GM21381 (cell line): ENCODE data around the gene ENO2.
A peak's percentile ranks its signal among the peaks of the same experiment; 100 is the strongest.
"Not testable (repeated sequence)": the region's sequence is repeated elsewhere in the genome, so short reads cannot be mapped to it uniquely, and the experiment has no call there.

Source experiments
- ATAC-seq: cut with Tn5 transposase; IDR thresholded peaks from one replicate; pipeline ENCODE4 v1.9.1; 2021; ENCODE audit warnings: mild to moderate bottlenecking, moderate library complexity; ENCODE audit not compliant: unreplicated experiment

Gene ENO2

GRCh38 chr12:6914246-6914946 lies at the start of gene ENO2:
ENO2 (plus strand) TSS chr12:6914580; CDS start chr12:6915833, 1,253 bp downstream.
- peak; percentile 77 for ATAC-seq

DNA sequence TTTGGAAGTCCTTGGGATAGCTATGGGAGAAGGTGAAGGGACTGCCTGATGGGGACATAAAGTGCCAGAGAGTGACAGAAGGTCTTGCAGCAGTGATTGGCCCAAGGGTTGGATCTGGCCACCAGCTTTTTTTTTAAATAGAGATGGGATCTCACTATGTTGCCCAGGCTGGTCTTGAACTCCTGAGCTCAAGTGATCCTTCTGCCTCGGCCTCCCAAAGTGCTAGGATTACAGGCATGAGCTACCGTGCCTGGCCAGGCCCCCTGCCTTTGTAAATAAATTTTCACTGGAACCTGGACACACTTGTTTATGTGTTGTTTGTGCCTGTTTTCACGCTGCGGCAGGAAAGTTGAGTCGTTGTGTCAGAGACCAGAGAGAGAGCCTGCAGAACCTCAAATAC lies 49.1 kb upstream of the ENO2 start:
- ATAC-seq = not testable (repeated sequence)

- no peak for ATAC-seq
These were observed 48.0 kb upstream of the ENO2 start for GRCh38 chr12:6866163-6866919.

- ATAC-seq = peak; percentile 5
These were observed 47.4 kb upstream of the ENO2 start for GRCh38 chr12:6866920-6867412.

DNA sequence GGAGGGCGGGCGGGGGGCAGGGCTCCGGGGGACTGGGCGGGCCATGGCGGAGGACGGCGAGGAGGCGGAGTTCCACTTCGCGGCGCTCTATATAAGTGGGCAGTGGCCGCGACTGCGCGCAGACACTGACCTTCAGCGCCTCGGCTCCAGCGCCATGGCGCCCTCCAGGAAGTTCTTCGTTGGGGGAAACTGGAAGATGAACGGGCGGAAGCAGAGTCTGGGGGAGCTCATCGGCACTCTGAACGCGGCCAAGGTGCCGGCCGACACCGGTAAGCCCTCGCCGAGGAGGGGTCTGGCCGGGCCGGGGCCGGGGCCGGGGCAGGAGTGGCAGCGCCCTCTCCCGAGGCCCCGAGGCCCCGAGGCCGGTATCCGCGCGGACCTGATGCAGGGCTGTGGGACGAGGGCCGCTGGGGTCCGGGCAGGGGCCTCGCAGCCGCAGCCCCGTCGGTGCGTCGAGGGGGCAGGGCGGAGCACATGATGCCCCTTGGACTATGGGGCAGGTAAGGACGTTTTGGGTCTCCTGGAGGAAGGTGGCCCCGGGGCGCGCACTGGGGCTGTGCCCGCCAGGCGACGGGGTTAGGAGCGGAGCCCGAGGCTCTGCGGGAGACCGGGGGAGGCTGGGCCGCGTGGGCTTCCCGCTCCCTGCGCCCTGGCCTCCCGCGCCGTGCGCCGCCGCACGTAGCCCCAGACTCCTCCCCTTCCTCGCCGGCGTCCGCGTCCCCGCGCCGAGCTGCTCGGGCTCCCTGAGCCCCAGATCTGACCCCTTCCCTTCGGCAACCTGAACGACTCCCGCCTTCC lies 46.8 kb upstream of the ENO2 start, which contains the start of gene TPI1:
Gene TPI1 (plus strand): TSS at position 119 of the 798 bp plus-strand sequence. CDS start 36 bp downstream, at position 155.
- ATAC-seq = peak; percentile 57

DNA sequence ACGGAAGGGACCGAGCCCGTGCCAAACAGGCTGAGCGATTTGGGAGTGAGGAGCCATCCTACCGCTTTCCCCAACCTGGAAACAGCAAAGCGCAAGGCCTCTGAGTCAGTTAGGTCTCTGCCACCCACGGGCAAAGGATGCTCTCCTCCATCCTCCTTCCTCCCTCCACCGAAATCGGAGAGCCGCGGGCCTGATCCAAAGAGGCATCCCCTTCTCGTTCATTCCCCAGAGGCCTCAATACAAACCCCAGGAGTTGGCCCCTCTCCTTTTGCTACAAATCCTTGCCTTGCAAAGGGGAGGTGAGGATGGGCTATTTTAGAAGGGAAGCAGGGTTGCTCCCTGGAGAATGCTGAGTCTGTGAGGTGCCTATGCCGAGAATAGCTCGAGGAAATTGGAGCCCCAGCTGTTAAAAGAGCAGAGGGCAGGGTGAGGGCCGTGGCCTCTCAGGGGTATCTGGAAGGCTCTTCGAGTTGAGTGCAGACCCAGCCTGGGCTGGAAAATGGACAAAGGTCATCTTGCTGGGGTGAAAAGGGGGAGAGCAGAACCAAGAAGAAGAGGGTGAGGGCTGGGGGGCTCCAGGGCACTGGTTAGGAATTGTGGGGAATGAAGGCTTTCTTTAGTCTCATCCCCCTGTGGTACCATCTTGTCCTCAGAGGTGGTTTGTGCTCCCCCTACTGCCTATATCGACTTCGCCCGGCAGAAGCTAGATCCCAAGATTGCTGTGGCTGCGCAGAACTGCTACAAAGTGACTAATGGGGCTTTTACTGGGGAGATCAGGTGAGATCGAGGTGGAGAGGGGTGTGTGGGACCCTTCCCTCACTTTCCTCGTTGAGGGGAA lies 46.0 kb upstream of the ENO2 start:
- no peak for ATAC-seq

DNA sequence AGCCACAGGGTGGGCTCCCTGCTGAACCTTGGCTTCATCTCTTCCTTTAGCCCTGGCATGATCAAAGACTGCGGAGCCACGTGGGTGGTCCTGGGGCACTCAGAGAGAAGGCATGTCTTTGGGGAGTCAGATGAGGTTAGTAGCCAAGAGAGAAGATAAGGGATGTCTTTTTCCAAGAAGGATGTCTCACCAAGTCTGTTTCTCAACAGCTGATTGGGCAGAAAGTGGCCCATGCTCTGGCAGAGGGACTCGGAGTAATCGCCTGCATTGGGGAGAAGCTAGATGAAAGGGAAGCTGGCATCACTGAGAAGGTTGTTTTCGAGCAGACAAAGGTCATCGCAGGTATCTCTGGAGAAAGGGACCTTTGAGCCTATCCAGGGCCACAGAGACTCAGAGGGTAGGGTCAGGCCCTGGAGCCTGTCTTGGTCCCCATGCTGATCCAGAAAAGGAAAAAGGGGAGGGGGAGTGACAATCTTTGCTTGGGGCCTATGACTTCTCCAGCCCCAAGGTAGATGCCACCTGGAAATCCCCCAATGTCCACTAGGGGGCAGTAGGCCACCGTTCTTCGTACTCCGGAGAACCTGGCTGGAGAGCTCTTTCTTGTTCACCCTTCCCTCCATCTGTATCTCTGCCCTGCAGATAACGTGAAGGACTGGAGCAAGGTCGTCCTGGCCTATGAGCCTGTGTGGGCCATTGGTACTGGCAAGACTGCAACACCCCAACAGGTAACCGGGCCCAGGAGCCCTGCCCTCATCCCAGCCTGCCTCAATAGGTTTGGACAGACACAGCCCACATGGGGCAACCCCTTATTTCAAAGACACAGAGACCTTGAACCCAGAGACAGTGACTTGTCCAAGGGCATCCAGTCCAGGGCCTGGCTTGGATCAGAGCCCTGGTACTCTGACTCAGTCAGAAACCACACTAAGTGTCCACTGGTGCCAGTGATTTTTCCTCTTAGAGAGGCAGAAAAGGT lies 45.0 kb upstream of the ENO2 start:
- no peak for ATAC-seq

- not testable (repeated sequence) for ATAC-seq
These were observed 44.1 kb upstream of the ENO2 start for GRCh38 chr12:6870304-6870703.

DNA sequence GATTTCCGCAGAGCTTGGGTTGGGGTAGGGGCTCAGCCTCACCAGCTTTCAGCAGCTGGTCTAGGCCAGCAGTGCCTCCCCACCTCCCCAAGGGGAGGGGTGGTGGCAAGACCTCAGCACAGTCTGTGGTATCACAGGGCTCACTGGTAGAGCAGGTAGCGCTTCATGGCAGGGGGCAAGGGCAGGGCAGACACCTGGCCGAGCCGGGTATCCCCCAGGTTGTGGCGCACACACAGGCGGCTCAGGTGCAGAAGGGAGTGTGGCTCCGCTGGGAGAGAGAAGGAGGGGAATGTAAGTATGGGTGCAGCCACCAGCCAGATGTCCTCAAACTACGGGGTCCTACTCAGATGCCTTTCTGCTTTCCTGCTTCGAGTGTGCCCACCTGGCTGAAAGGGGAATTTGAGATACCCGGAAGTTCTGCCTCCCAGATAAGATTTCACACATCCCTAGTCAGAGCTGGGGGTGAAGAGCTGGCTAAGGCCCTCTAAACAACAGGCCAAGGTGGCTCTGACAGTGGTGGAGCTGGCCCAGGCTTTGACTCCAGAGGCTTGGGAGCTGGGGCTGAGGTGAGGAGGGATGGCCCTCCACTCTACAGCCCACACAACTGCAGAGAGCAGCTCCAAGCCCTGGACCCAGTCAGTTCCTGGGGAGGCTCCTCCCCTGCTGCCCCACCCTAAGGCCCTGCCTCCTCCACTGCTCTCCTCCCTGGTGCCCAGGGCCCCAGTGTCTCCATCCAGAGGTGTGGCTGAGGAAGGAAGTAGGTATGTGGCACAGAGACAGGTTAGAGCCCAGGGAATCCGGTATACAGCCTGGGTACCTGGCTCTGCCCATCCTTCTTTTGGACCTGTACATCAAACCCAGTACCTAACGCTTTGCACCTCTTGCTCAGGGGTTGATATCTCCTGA lies 43.1 kb upstream of the ENO2 start:
- no peak for ATAC-seq

GRCh38 chr12:6872073-6873048 lies 42.0 kb upstream of the ENO2 start:
- ATAC-seq = no peak

DNA sequence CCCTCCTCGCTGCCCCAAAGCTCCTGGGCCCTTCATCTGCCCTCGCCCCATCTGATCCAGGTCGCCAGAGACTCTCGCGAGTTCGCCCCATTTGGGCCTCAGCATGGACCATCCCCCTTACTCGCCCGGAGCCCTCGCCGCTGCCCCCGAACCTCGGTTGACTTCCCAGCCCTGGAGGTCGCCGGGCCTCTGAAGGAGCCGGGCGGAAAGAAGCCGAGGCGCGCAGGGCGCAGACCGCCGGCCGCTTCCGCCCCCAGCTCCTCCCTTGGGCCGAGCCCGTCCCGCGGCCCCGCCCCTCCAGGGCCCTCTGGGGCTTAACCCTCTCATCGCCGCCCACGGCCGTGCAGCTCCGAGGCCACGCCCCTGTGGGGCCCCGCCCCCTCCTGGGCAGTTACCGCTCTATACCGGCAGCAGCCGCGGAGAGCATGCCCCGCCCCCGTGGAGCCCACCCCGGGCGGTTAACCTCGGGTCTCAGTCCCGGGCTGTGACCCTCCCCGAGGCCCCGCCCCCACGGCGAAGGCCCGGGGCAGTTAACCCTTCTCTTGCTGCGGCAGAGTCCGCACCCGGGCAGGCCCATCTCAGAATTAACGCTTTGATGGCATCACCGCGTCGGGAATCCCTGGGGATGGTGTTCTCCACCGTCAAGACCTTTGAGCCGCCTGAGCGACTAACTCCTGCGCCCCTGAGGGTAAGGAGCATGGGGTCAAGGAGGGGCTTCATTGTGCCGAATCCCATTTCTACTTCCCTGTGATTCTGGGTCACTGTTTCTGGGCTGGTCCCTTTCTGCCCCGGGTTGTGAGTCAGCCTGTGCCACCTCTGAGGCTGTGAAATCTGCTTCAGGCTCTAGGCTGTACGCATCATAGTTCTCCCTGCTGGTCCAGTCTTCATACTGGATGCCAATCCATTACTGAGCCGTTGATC lies 41.0 kb upstream of the ENO2 start, which contains the start of gene SPSB2:
Gene SPSB2 (minus strand): TSS at position 210 of the 921 bp plus-strand sequence. CDS start 402 bp downstream, outside the sequence.
- peak; percentile 75 for ATAC-seq

DNA sequence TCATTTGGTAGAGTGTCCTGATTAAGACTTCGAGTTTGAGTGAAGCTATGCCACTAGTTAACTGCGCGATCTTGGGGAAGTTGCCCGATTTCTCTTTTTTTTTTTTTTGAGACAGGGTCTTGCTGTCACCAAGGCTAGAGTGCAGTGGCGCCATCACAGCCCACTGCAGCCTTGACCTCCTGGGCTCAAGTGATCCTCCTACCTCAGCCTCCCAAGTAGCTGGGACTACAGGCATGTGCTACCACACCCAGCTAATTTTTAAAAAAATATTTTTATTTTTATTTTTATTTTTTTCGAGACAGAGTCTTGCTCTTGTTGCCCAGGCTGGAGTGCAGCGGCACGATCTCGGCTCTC lies 40.4 kb upstream of the ENO2 start:
- not testable (repeated sequence) for ATAC-seq

- ATAC-seq = not testable (repeated sequence)
These were observed 34.6 kb upstream of the ENO2 start for GRCh38 chr12:6879824-6880223.

GRCh38 chr12:6883252-6883651 lies 31.1 kb upstream of the ENO2 start:
- ATAC-seq = no peak

DNA sequence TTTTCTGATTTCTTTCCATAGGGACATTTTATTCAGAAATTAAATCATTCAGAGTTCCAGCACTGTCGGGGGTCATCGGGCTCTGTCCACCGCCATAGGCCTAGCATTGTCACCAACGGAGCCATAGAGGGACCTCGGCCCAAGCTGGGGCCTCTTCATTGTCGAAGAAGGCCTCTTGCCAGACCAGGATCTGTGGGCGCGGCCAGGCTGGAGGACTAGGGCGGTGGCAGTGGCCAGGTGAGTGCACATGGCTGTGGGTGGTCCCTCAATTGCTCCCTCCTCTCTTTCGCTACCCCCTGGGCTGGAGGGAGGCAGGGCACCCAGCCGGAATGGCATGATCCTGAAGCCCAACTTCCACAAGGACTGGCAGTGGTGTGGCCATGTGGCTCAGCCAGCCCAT lies 30.7 kb upstream of the ENO2 start:
- no peak for ATAC-seq

DNA sequence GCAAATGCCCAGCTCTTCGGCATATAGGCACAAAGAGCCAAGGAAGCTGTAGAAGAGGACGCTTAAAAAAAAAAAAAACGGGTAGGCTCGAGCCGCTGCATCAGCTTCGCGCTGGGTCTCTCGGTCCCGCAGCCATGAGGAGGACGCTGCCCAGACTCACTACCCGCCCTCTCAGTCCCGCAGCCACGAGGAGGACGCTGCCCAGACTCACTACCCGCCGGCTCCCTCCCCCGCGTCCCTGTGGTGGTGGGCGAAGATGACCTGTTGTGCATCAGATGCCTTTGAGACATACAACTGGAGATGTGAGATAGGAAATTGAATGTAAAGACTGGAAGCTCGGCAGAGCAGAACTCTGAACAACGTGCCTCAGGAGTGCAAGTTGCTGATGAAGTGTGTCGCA lies 29.8 kb upstream of the ENO2 start:
- ATAC-seq = no peak
